HEK293T (cell line): ENCODE data around the gene CTNNB1.

Experiments used
- CTCF ChIA-PET: fragments of 350-600 bp; formaldehyde crosslinking; extraction: SDS; loops from one replicate; lab custom pipeline; 2021; ENCODE audit warnings: antibody characterized with exemption, inconsistent platforms; lab: Yijun Ruan, JAX
- POLR2A ChIA-PET: fragments of 350-600 bp; formaldehyde crosslinking; extraction: SDS; loops from one replicate; lab custom pipeline; 2020; ENCODE audit warnings: antibody characterized with exemption, inconsistent platforms; lab: Yijun Ruan, JAX
- DNase-seq: peaks from one replicate; pipeline ENCODE4 v3.0.0; 2012; ENCODE audit warnings: mixed read lengths; ENCODE audit errors: extremely low spot score
- ARNT ChIP-seq: fragments of 450-650 bp; IDR thresholded peaks from 2 replicates; pipeline ENCODE4 v1.6.1; 2017; ENCODE audit warnings: mild to moderate bottlenecking
- BHLHE40 ChIP-seq: fragments of 450-650 bp; IDR thresholded peaks from 2 replicates; pipeline ENCODE4 v1.6.1; 2016; ENCODE audit warnings: mild to moderate bottlenecking, moderate library complexity, borderline replicate concordance
- CTBP1 ChIP-seq: fragments of 450-650 bp; IDR thresholded peaks from 2 replicates; pipeline ENCODE4 v1.6.1; 2016; ENCODE audit warnings: borderline replicate concordance
- ELF4 ChIP-seq: fragments of 450-650 bp; IDR thresholded peaks from 2 replicates; pipeline ENCODE4 v1.6.1; 2017; ENCODE audit warnings: antibody characterized with exemption
- FOXA1 ChIP-seq: fragments of 450-650 bp; IDR thresholded peaks from 2 replicates; pipeline ENCODE4 v1.6.1; 2016; ENCODE audit warnings: mild to moderate bottlenecking
- FOXK2 ChIP-seq: fragments of 450-650 bp; IDR thresholded peaks from 2 replicates; pipeline ENCODE4 v1.6.1; 2016; ENCODE audit warnings: mild to moderate bottlenecking
- FOXM1 ChIP-seq: fragments of 450-650 bp; IDR thresholded peaks from 2 replicates; pipeline ENCODE4 v1.6.1; 2017; ENCODE audit warnings: mild to moderate bottlenecking, borderline replicate concordance
- HDGF ChIP-seq: fragments of 450-650 bp; IDR thresholded peaks from 2 replicates; pipeline ENCODE4 v1.6.1; 2017; ENCODE audit warnings: antibody characterized with exemption, borderline replicate concordance
- L3MBTL2 ChIP-seq: fragments of 450-650 bp; conservative IDR thresholded peaks from 2 replicates; pipeline ENCODE4 v1.6.1; 2016; ENCODE audit warnings: mild to moderate bottlenecking
- LEF1 ChIP-seq: fragments of 450-650 bp; IDR thresholded peaks from 2 replicates; pipeline ENCODE4 v1.6.1; 2017; ENCODE audit warnings: mild to moderate bottlenecking, borderline replicate concordance
- NFRKB ChIP-seq: fragments of 450-650 bp; IDR thresholded peaks from 2 replicates; pipeline ENCODE4 v1.6.1; 2016; ENCODE audit warnings: mild to moderate bottlenecking, moderate library complexity
- SP1 ChIP-seq: fragments of 450-650 bp; IDR thresholded peaks from 2 replicates; pipeline ENCODE4 v1.6.1; 2017
- SUZ12 ChIP-seq: fragments of 450-650 bp; IDR thresholded peaks from 2 replicates; pipeline ENCODE4 v1.6.1; 2016; ENCODE audit warnings: mild to moderate bottlenecking
- TARDBP ChIP-seq: fragments of 450-650 bp; IDR thresholded peaks from 2 replicates; pipeline ENCODE4 v1.6.1; 2016
- ZNF384 ChIP-seq: fragments of 450-650 bp; IDR thresholded peaks from 2 replicates; pipeline ENCODE4 v1.6.1; 2016
- TF ChIP-seq, protein P1 (sequence below): fragments of 450-650 bp; IDR thresholded peaks from 2 replicates; pipeline ENCODE4 v1.6.1; 2016

Gene CTNNB1

DNA sequence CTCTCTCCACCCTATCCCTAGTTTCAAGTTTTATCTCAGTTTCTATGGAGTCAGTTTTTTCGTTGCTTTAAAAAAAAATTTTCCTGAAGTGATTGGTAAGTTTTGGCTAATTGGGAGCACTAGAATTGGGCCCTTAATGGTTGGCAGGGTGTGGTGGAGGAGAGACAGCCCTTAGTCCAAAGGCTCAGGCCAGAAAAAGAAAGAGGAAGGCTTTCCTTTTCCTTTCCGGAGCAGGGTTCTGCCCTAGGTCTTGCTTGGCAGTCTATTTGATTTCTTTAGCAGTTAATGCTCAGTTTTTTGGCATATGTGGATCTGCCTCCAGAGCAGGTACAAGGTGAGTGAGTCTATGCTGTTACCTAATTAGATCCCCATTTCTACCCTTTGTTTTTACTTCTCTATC lies 22.7 kb downstream of the CTNNB1 start:
- POLR2A ChIA-PET = no interaction called here
- DNase-seq = no peak
- TF ChIP-seq FOXM1 (no peak), ELF4 (no peak)
- CTCF ChIA-PET = no interaction called here

DNA sequence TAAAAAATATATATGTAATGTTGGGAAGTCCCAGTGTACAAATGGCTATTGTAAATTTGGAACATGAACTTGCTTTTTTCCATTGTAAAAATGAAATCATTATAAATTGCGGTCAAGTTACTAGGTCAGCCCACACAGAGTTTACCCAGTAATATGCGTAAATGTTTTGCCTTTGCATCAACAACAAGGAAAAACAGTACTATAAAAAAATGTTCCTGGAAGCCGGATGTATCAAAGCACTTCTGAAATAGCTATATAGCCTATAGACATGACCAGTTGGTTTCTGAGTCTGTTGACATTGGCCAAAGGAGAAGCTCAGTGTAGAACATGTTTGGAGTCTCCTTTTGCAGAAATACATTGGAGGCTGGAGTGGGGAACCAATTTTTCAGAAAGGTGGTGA lies 23.2 kb downstream of the CTNNB1 start:
- no peak for TF ChIP-seq SUZ12
- TF ChIP-seq, protein P1, sequence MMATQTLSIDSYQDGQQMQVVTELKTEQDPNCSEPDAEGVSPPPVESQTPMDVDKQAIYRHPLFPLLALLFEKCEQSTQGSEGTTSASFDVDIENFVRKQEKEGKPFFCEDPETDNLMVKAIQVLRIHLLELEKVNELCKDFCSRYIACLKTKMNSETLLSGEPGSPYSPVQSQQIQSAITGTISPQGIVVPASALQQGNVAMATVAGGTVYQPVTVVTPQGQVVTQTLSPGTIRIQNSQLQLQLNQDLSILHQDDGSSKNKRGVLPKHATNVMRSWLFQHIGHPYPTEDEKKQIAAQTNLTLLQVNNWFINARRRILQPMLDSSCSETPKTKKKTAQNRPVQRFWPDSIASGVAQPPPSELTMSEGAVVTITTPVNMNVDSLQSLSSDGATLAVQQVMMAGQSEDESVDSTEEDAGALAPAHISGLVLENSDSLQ = no peak
- no peak for TF ChIP-seq FOXA1
- no peak for TF ChIP-seq ZNF384
- TF ChIP-seq L3MBTL2 = no peak
- no peak for TF ChIP-seq FOXK2
- no peak for TF ChIP-seq FOXM1
- TF ChIP-seq BHLHE40 = no peak
- TF ChIP-seq NFRKB = no peak
- no peak for TF ChIP-seq ELF4
- no peak for TF ChIP-seq ARNT
- TF ChIP-seq HDGF = no peak
- no peak for TF ChIP-seq LEF1
- no peak for TF ChIP-seq TARDBP
- no peak for TF ChIP-seq CTBP1
- TF ChIP-seq SP1 = no peak
- no peak for DNase-seq
- POLR2A ChIA-PET = no interaction called here
- CTCF ChIA-PET = no interaction called here

DNA sequence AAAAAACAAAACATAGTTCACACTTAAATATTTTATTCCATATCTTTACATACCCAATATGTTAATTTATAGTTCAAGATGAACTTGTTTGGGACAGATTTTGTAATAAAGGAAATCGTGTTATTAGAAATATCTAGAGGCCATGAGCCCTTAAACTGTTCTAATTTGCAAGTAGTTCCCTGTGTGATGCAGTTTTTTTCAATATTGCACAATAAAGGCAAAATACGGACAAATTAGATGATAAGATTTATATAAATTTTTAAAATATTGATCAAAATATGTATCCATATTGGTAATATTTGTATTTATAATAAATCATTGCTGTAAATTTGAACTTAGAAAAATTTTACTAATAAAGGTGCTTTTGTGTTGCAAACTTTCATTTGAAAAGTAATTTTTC lies 23.8 kb downstream of the CTNNB1 start:
- ChIA-PET CTCF (no interaction called here), POLR2A (no interaction called here)
- no peak for TF ChIP-seq SUZ12
- no peak for TF ChIP-seq CTBP1
- no peak for TF ChIP-seq ELF4
- no peak for TF ChIP-seq FOXA1
- no peak for DNase-seq

DNA sequence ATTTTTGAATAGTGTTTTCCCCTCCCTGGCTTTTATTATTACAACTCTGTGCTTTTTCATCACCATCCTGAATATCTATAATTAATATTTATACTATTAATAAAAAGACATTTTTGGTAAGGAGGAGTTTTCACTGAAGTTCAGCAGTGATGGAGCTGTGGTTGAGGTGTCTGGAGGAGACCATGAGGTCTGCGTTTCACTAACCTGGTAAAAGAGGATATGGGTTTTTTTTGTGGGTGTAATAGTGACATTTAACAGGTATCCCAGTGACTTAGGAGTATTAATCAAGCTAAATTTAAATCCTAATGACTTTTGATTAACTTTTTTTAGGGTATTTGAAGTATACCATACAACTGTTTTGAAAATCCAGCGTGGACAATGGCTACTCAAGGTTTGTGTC lies 24.4 kb downstream of the CTNNB1 start:
- ChIA-PET POLR2A (no interaction called here), CTCF (no interaction called here)
- DNase-seq = no peak
- no peak for TF ChIP-seq ZNF384

DNA sequence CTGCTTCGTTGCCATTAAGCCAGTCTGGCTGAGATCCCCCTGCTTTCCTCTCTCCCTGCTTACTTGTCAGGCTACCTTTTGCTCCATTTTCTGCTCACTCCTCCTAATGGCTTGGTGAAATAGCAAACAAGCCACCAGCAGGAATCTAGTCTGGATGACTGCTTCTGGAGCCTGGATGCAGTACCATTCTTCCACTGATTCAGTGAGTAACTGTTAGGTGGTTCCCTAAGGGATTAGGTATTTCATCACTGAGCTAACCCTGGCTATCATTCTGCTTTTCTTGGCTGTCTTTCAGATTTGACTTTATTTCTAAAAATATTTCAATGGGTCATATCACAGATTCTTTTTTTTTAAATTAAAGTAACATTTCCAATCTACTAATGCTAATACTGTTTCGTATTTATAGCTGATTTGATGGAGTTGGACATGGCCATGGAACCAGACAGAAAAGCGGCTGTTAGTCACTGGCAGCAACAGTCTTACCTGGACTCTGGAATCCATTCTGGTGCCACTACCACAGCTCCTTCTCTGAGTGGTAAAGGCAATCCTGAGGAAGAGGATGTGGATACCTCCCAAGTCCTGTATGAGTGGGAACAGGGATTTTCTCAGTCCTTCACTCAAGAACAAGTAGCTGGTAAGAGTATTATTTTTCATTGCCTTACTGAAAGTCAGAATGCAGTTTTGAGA lies 25.0 kb downstream of the CTNNB1 start:
- POLR2A ChIA-PET = interaction anchor here (2.2 kb wide), 1 partner anchor 25 kb away, joined by 7 read pairs; the partner anchor contains the start of gene CTNNB1
- DNase-seq = no peak
- CTCF ChIA-PET = no interaction called here
- TF ChIP-seq SUZ12 (no peak), NFRKB (no peak), L3MBTL2 (no peak), FOXM1 (no peak), TARDBP (no peak), LEF1 (no peak)

DNA sequence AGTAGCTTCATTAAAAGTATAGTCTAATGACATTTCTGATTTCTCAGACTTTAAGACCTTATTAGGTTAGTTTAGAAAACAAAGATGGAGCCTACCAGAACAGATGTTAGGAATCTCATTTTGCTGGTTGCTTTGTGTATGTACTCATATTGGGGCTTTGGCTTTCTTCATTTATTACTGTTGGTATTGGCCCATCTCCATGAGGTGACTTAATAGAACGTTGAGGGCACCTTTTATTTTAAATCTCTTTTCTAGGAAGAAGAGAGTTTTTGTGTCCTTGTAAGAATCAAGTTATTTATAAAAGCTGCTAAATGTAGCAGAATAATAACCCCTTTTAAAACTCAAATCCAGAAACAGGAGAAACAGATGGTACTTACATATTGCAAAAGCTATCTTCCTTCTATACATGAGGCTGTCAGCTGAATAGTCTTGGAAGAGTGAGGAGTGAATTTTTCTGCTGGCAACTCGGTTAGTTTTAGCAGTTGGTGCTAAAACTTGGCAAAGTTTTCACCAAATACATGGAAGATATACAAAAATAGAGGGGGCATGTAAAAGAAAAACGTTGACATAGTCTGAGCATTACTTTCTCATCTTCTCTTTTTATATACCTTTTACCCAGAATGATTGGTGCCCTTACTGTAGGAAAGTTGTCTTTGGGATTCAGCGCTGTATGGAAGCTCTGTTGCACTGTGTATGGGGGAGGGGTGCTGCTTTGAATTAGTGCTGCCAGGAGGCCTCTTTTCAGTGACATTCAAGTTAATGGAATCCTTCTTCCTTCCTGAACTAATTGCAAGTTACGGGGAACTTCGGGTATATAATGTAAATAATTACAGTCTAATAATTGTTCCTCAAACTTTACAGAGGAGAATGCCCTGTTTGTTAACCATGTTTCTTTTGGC lies 35.8 kb downstream of the CTNNB1 start:
- no peak for DNase-seq
- CTCF ChIA-PET = no interaction called here
- POLR2A ChIA-PET = no interaction called here
- TF ChIP-seq SUZ12 = no peak
- TF ChIP-seq FOXM1 = no peak
- TF ChIP-seq, protein P1 = no peak
- TF ChIP-seq ZNF384 = no peak
- TF ChIP-seq FOXA1 = no peak
- TF ChIP-seq CTBP1 = no peak
- TF ChIP-seq LEF1 = no peak

DNA sequence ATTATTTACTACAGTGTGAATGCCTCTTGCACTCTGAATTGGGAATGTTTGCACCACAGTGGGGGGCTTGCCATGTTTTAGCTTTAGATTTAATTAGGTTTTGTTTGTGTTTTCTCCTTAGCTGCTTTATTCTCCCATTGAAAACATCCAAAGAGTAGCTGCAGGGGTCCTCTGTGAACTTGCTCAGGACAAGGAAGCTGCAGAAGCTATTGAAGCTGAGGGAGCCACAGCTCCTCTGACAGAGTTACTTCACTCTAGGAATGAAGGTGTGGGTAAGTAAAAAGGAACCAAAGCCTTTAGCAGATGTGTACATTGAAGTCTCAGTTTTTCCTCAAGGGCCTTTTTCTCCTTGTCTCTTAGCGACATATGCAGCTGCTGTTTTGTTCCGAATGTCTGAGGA lies 36.9 kb downstream of the CTNNB1 start:
- ChIA-PET CTCF (no interaction called here), POLR2A (no interaction called here)
- TF ChIP-seq HDGF (no peak), FOXA1 (no peak), CTBP1 (no peak), TARDBP (no peak), ELF4 (no peak), FOXM1 (no peak)
- TF ChIP-seq, protein P1 = no peak
- DNase-seq = no peak
